ENCODE data around the gene RYR2. TPM values are rescaled to one million over a fixed set of nuclear protein-coding genes. Genes with fewer than 3 reads are reported as not detected.

Gene RYR2
- total and polyA plus RNA-seq, 3 donors from 2014 or later, result 5.4 to 9.5 (median 9.1) TPM

GRCh38 chr1:237737938-237738610 lies 696.1 kb downstream of the RYR2 start:
- no peak overlapping the region for H3K4me3 ChIP-seq
- no peaks in the 10 kb centered on the region for H3K4me1 ChIP-seq
- 90 to 91% methylated on average over 5 of the region's 5 CpGs for WGBS, 2 donors
- H3K36me3 ChIP-seq (ENCODE audit: low read depth, missing control alignments), result no peaks in the 10 kb centered on the region
- no peak for DNase-seq
- no peaks in the 10 kb centered on the region for H3K27me3 ChIP-seq
- TF ChIP-seq CTCF (IDR thresholded peaks at IDR 0.05), result no peak
- no peak for TF ChIP-seq POLR2A (IDR thresholded peaks at IDR 0.05)
- no peaks in the 10 kb centered on the region for H3K9me3 ChIP-seq
- H3K27ac ChIP-seq, result no peak overlapping the region
- intact Hi-C loops (cut with DNase I; ENCODE audit: low total_unique reads), result no loop called here

GRCh38 chr1:237740846-237741245 lies 698.9 kb downstream of the RYR2 start:
- DNase-seq, result no peak
- Histone ChIP-seq H3K36me3 (ENCODE audit: low read depth, missing control alignments) (no peaks in the 10 kb centered on the region), H3K4me1 (no peaks in the 10 kb centered on the region), H3K27me3 (no peaks in the 10 kb centered on the region), H3K4me3 (no peak overlapping the region), H3K9me3 (no peaks in the 10 kb centered on the region), H3K27ac (no peak overlapping the region)
- intact Hi-C loops (cut with DNase I; ENCODE audit: low total_unique reads), result no loop called here
- TF ChIP-seq POLR2A (IDR thresholded peaks at IDR 0.05), result no peak
- no peak for TF ChIP-seq CTCF (IDR thresholded peaks at IDR 0.05)
- 79 to 86% methylated on average over 3 of the region's 3 CpGs for WGBS, 2 donors

- no peak for TF ChIP-seq POLR2A (IDR thresholded peaks at IDR 0.05)
- TF ChIP-seq CTCF (IDR thresholded peaks at IDR 0.05), result no peak
- Histone ChIP-seq H3K9me3 (no peaks in the 10 kb centered on the region), H3K4me3 (no peak overlapping the region), H3K27ac (no peak overlapping the region), H3K36me3 (ENCODE audit: low read depth, missing control alignments) (no peaks in the 10 kb centered on the region), H3K4me1 (no peaks in the 10 kb centered on the region), H3K27me3 (no peaks in the 10 kb centered on the region)
- DNase-seq, result no peak
- WGBS, 2 donors, result 91 to 95% methylated on average over 4 of the region's 4 CpGs
- intact Hi-C loops (cut with DNase I; ENCODE audit: low total_unique reads), result no loop called here
Observed at GRCh38 chr1:237745545-237745944, 703.6 kb downstream of the RYR2 start.

GRCh38 chr1:237748171-237748960 lies 706.4 kb downstream of the RYR2 start:
- DNase-seq, result no peak
- no peaks in the 10 kb centered on the region for H3K36me3 ChIP-seq (ENCODE audit: low read depth, missing control alignments)
- TF ChIP-seq CTCF (IDR thresholded peaks at IDR 0.05) (no peak), POLR2A (IDR thresholded peaks at IDR 0.05) (no peak)
- intact Hi-C loops (cut with DNase I; ENCODE audit: low total_unique reads), result no loop called here
- 50 to 57% methylated on average over 2 of the region's 2 CpGs for WGBS, 2 donors
- H3K27ac ChIP-seq, result no peak overlapping the region
- no peaks in the 10 kb centered on the region for H3K9me3 ChIP-seq
- no peaks in the 10 kb centered on the region for H3K27me3 ChIP-seq
- no peak overlapping the region for H3K4me3 ChIP-seq
- H3K4me1 ChIP-seq, result no peaks in the 10 kb centered on the region
